ENCODE measurements around the gene ZNF212.

DNA sequence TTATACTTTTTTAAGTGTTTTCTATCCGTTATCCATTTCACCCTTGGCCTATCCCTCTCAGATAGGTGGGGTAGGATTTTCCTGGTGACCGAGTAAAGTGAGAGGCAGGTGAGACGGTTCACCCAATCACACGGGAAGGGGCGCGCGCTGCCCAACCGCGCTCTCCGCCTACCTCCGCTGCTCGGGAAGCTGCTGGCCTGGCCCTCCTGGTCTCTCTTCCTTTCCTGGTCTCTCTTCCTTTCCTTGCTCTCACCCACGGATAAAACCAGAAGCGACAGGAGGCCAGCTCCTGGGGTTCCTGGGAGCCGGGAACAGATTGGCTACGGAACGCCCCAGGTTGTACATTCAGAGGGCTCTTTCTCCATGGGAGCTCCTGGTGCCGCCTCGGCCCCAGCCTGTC lies 14.3 kb upstream of the ZNF212 start:
- TF ChIP-seq, protein P1, sequence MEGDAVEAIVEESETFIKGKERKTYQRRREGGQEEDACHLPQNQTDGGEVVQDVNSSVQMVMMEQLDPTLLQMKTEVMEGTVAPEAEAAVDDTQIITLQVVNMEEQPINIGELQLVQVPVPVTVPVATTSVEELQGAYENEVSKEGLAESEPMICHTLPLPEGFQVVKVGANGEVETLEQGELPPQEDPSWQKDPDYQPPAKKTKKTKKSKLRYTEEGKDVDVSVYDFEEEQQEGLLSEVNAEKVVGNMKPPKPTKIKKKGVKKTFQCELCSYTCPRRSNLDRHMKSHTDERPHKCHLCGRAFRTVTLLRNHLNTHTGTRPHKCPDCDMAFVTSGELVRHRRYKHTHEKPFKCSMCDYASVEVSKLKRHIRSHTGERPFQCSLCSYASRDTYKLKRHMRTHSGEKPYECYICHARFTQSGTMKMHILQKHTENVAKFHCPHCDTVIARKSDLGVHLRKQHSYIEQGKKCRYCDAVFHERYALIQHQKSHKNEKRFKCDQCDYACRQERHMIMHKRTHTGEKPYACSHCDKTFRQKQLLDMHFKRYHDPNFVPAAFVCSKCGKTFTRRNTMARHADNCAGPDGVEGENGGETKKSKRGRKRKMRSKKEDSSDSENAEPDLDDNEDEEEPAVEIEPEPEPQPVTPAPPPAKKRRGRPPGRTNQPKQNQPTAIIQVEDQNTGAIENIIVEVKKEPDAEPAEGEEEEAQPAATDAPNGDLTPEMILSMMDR (conservative IDR thresholded peaks at IDR 0.05 in 1 of 2, IDR thresholded peaks at IDR 0.05 in 1 of 2; ENCODE audit: low read depth in 1 of 2, low read length in 2 of 2) = no peak
- no peak for TF ChIP-seq EZH2 (IDR thresholded peaks at IDR 0.05; ENCODE audit: low read length, missing control alignments)

Measured in fibroblast of lung (primary cell).